ENCODE data around the gene SLC6A6.

The SLC6A6 gene

GRCh38 chr3:14369675-14370669, 32.4 kb upstream of the SLC6A6 start:
- TF ChIP-seq, protein P1, sequence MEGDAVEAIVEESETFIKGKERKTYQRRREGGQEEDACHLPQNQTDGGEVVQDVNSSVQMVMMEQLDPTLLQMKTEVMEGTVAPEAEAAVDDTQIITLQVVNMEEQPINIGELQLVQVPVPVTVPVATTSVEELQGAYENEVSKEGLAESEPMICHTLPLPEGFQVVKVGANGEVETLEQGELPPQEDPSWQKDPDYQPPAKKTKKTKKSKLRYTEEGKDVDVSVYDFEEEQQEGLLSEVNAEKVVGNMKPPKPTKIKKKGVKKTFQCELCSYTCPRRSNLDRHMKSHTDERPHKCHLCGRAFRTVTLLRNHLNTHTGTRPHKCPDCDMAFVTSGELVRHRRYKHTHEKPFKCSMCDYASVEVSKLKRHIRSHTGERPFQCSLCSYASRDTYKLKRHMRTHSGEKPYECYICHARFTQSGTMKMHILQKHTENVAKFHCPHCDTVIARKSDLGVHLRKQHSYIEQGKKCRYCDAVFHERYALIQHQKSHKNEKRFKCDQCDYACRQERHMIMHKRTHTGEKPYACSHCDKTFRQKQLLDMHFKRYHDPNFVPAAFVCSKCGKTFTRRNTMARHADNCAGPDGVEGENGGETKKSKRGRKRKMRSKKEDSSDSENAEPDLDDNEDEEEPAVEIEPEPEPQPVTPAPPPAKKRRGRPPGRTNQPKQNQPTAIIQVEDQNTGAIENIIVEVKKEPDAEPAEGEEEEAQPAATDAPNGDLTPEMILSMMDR (IDR thresholded peaks at IDR 0.05): no peak
- H3K27me3 ChIP-seq: no peaks in the 10 kb centered on the region
- peak overlapping the region; percentile 83 for H3K27ac ChIP-seq
- peaks cover 45 to 58% of the 10 kb centered on the region in 2 experiments for H3K4me1 ChIP-seq (ENCODE audit: control insufficient read depth in 1 of 2, insufficient read depth in 1 of 2, low read depth in 1 of 2, low read length in 1 of 2)
- H3K36me3 ChIP-seq: no peaks in the 10 kb centered on the region
- no peak overlapping the region for H3K4me3 ChIP-seq (ENCODE audit: low read depth in 1 of 2, low read length in 1 of 2)
- H3K9me3 ChIP-seq: no peaks in the 10 kb centered on the region

GRCh38 chr3:14370720-14371572, 31.5 kb upstream of the SLC6A6 start:
- TF ChIP-seq, protein P1 (IDR thresholded peaks at IDR 0.05): no peak
- H3K9me3 ChIP-seq: no peaks in the 10 kb centered on the region

DNA sequence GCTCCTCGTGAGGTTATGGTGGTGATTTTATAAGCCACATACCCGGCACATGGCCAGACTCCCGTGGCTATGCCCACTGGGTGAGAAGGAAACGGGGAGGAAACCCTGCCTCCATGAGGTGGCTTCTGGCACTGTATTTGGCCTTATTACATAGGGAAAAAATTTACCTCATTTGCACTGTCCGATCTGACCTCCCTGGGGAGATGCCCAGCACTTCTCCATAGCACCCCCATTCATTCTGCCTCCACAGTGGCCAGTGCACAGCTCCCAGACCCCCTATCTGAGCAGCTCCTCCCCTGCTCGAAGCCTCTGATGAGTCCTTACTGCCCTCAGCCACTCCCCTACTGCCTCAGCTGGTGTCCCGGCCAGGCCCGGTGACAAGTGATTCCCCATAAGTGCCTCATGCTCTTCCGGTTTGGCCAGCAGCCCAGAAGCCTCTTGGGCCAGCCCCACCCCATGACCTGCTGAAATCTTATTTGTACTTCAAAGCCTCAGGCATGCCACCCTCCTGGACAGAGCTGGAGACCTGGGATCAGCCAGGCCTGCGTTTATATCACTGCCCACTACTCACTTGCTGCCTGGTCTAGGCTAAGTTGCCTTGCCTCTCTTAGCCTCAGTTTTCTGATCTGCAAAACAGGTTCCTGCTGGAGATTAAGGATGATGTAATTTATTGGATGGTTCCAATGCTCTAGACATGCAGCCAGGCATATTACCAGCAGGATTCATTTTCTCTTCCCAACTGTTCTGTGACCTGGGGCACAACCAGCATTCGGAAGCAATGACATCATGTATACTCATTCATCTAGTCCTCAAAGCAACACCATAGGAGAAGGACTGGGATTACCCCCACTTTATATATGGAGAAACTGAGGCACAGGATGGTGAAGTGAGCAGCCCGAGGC, 30.6 kb upstream of the SLC6A6 start:
- no peaks in the 10 kb centered on the region for H3K27me3 ChIP-seq
- H3K36me3 ChIP-seq: no peaks in the 10 kb centered on the region
- TF ChIP-seq, protein P1 (IDR thresholded peaks at IDR 0.05): no peak
- H3K4me1 ChIP-seq (ENCODE audit: control insufficient read depth in 1 of 2, insufficient read depth in 1 of 2, low read depth in 1 of 2, low read length in 1 of 2): peaks cover 64 to 76% of the 10 kb centered on the region in 2 experiments
- no peaks in the 10 kb centered on the region for H3K9me3 ChIP-seq
- peak overlapping the region; percentile 83 for H3K27ac ChIP-seq
- peak overlapping the region; percentile 18 to 35 for H3K4me3 ChIP-seq (ENCODE audit: low read depth in 1 of 2, low read length in 1 of 2)

More at GRCh38 chr3:14370720-14371572, 31.5 kb upstream of the SLC6A6 start:
- H3K4me3 ChIP-seq (ENCODE audit: low read depth in 1 of 2, low read length in 1 of 2): peak overlapping the region in 1 of 2 experiments; percentile 35
- no peaks in the 10 kb centered on the region for H3K27me3 ChIP-seq
- peak overlapping the region; percentile 83 for H3K27ac ChIP-seq
- peaks cover 55 to 68% of the 10 kb centered on the region in 2 experiments for H3K4me1 ChIP-seq (ENCODE audit: control insufficient read depth in 1 of 2, insufficient read depth in 1 of 2, low read depth in 1 of 2, low read length in 1 of 2)
- H3K36me3 ChIP-seq: no peaks in the 10 kb centered on the region

- Histone ChIP-seq H3K4me1 (ENCODE audit: control insufficient read depth in 1 of 2, insufficient read depth in 1 of 2, low read depth in 1 of 2, low read length in 1 of 2) (peaks cover 71 to 84% of the 10 kb centered on the region in 2 experiments), H3K27me3 (no peaks in the 10 kb centered on the region), H3K36me3 (no peaks in the 10 kb centered on the region), H3K27ac (peak overlapping the region; percentile 83), H3K9me3 (no peaks in the 10 kb centered on the region), H3K4me3 (ENCODE audit: low read depth in 1 of 2, low read length in 1 of 2) (peak overlapping the region in 1 of 2 experiments; percentile 35)
- TF ChIP-seq, protein P1 (IDR thresholded peaks at IDR 0.05): no peak
These were observed 29.8 kb upstream of the SLC6A6 start for GRCh38 chr3:14372587-14372986.

All from neutrophil (primary cell).